Skeletal muscle cell (primary cell): ENCODE data around the gene CD46.

ENCODE experiments used
- DNase-seq: peaks from one replicate; pipeline ENCODE4 v3.0.0-alpha.2; 2010; ENCODE audit warnings: low read depth
- H3K4me3 ChIP-seq: 2 replicates; pipeline ENCODE4 v1.5.1; 2011; ENCODE audit warnings: low read depth, mild to moderate bottlenecking, control low read depth, low read length, moderate library complexity

CD46 gene

GRCh38 chr1:207838156-207839082 lies 86.6 kb downstream of the CD46 start:
- no peak for DNase-seq

GRCh38 chr1:207839083-207839413 lies 87.2 kb downstream of the CD46 start:
- DNase-seq = no peak
- no peak overlapping the region for H3K4me3 ChIP-seq

More at GRCh38 chr1:207838156-207839082, 86.6 kb downstream of the CD46 start:
- no peak overlapping the region for H3K4me3 ChIP-seq

GRCh38 chr1:207840380-207840779 lies 88.5 kb downstream of the CD46 start:
- H3K4me3 ChIP-seq = no peak overlapping the region
- no peak for DNase-seq

GRCh38 chr1:207841293-207841692 lies 89.4 kb downstream of the CD46 start:
- DNase-seq = no peak
- H3K4me3 ChIP-seq = no peak overlapping the region

GRCh38 chr1:207841901-207842300 lies 90.0 kb downstream of the CD46 start:
- H3K4me3 ChIP-seq = no peak overlapping the region

GRCh38 chr1:207842506-207842905 lies 90.7 kb downstream of the CD46 start:
- H3K4me3 ChIP-seq = no peak overlapping the region
- no peak for DNase-seq

More at GRCh38 chr1:207841901-207842300, 90.0 kb downstream of the CD46 start:
- no peak for DNase-seq

- no peak overlapping the region for H3K4me3 ChIP-seq
- no peak for DNase-seq
These were observed 92.5 kb downstream of the CD46 start for GRCh38 chr1:207844371-207844770.
